WTC11 (cell line): ENCODE data around the gene PAPPA2. TPM values are rescaled to one million over a fixed set of nuclear protein-coding genes. Genes with fewer than 3 reads are reported as not detected.

Experiments used
- ATAC-seq: fragments of 200-7000 bp; cut with Tn5 transposase; 2 replicates; pipeline ENCODE4 v1.10.0; 2021; ENCODE audit warnings: mild to moderate bottlenecking, moderate library complexity
- CTCF ChIA-PET: fragments of 300-600 bp; sonication (Branson Sonifier 250); formaldehyde crosslinking; loops from one replicate; lab custom pipeline; 2021; ENCODE audit warnings: antibody characterized with exemption; lab: Charles Lee
- POLR2A ChIA-PET: fragments of 350-600 bp; sonication (Branson Sonifier 250); formaldehyde crosslinking; loops from one replicate; lab custom pipeline; 2021; ENCODE audit warnings: antibody characterized with exemption; lab: Charles Lee
- DNase-seq: peaks from one replicate; pipeline ENCODE4 v3.0.0; 2021; ENCODE audit warnings: low spot score
- H3K27ac Mint-ChIP-seq: 2 replicates; pipeline ENCODE4 v1.8.0; 2021; ENCODE audit warnings: mixed read lengths
- H3K27me3 Mint-ChIP-seq: 2 replicates; pipeline ENCODE4 v1.8.0; 2021; ENCODE audit warnings: low read depth, mild to moderate bottlenecking, moderate library complexity, mixed read lengths
- H3K36me3 Mint-ChIP-seq: 2 replicates; pipeline ENCODE4 v1.8.0; 2021; ENCODE audit warnings: mixed read lengths
- H3K4me1 Mint-ChIP-seq: 2 replicates; pipeline ENCODE4 v1.8.0; 2022; ENCODE audit warnings: mixed read lengths
- H3K4me3 Mint-ChIP-seq: 2 replicates; pipeline ENCODE4 v1.8.0; 2021; ENCODE audit warnings: mild to moderate bottlenecking, moderate library complexity, mixed read lengths
- H3K9me3 Mint-ChIP-seq: 2 replicates; pipeline ENCODE4 v1.8.0; 2021; ENCODE audit warnings: mixed read lengths
- ATF1 ChIP-seq: sonication (generic); formaldehyde crosslinking; IDR thresholded peaks from 2 replicates; pipeline ENCODE4 v1.8.1; 2023; ENCODE audit warnings: mild to moderate bottlenecking, moderate library complexity, missing genetic modification reagents
- CREM ChIP-seq: sonication (generic); formaldehyde crosslinking; IDR thresholded peaks from 2 replicates; pipeline ENCODE4 v1.8.1; 2022; ENCODE audit warnings: mild to moderate bottlenecking, missing genetic modification reagents, moderate library complexity
- ELF4 ChIP-seq: sonication (generic); formaldehyde crosslinking; IDR thresholded peaks from 2 replicates; pipeline ENCODE4 v1.8.1; 2022; ENCODE audit warnings: low read depth, mild to moderate bottlenecking, moderate library complexity, missing genetic modification reagents
- FOXK1 ChIP-seq: sonication (generic); formaldehyde crosslinking; IDR thresholded peaks from 2 replicates; pipeline ENCODE4 v1.8.0; 2022; ENCODE audit warnings: mild to moderate bottlenecking, moderate library complexity, missing genetic modification reagents
- NFE2L1 ChIP-seq: sonication (generic); formaldehyde crosslinking; IDR thresholded peaks from 2 replicates; pipeline ENCODE4 v1.8.1; 2023; ENCODE audit warnings: missing genetic modification reagents
- NFYB ChIP-seq: sonication (generic); formaldehyde crosslinking; conservative IDR thresholded peaks from 2 replicates; pipeline ENCODE4 v1.8.0; 2022; ENCODE audit warnings: low read depth, missing genetic modification reagents
- RELA ChIP-seq: sonication (generic); formaldehyde crosslinking; IDR thresholded peaks from 2 replicates; pipeline ENCODE4 v1.8.1; 2022; ENCODE audit warnings: missing genetic modification reagents, mild to moderate bottlenecking, borderline replicate concordance
- SMAD3 ChIP-seq: sonication (generic); formaldehyde crosslinking; IDR thresholded peaks from 2 replicates; pipeline ENCODE4 v1.8.0; 2022; ENCODE audit warnings: missing genetic modification reagents, mild to moderate bottlenecking, borderline replicate concordance
- ZNF138 ChIP-seq: sonication (generic); formaldehyde crosslinking; conservative IDR thresholded peaks from 2 replicates; pipeline ENCODE4 v1.8.1; 2022; ENCODE audit warnings: mild to moderate bottlenecking, moderate library complexity, missing genetic modification reagents
- ZNF423 ChIP-seq: fragments of 250-450 bp; sonication (Bioruptor Pico); IDR thresholded peaks from 2 replicates; pipeline ENCODE4 v2.1.2; 2022; ENCODE audit warnings: mild to moderate bottlenecking, moderate library complexity
- total RNA-seq: library from RNA; stranded (reverse); gene quantifications from 3 replicates; pipeline ENCODE4 v1.2.3, GENCODE V29; 2021
- TF ChIP-seq, protein P1 (sequence below): fragments of 250-450 bp; sonication (Bioruptor Pico); IDR thresholded peaks from 2 replicates; pipeline ENCODE4 v1.9.0; 2021; ENCODE audit warnings: moderate library complexity, mild to moderate bottlenecking, inconsistent platforms, borderline replicate concordance
- TF ChIP-seq, protein P2 (sequence below): sonication (generic); formaldehyde crosslinking; IDR thresholded peaks from 2 replicates; pipeline ENCODE4 v1.8.0; 2022; ENCODE audit warnings: mild to moderate bottlenecking, missing genetic modification reagents
- TF ChIP-seq, protein P3 (sequence below): sonication (generic); formaldehyde crosslinking; IDR thresholded peaks from 2 replicates; pipeline ENCODE4 v1.8.1; 2023; ENCODE audit warnings: mild to moderate bottlenecking, missing genetic modification reagents
- TF ChIP-seq, protein P4 (sequence below): sonication (generic); formaldehyde crosslinking; IDR thresholded peaks from 2 replicates; pipeline ENCODE4 v1.8.0; 2023; ENCODE audit warnings: mild to moderate bottlenecking, missing genetic modification reagents
- TF ChIP-seq, protein P5 (sequence below): fragments of 250-450 bp; sonication (Bioruptor Pico); conservative IDR thresholded peaks from 2 replicates; pipeline ENCODE4 v1.9.0; 2021; ENCODE audit warnings: mild to moderate bottlenecking
- TF ChIP-seq, protein P6 (sequence below): sonication (generic); formaldehyde crosslinking; IDR thresholded peaks from 2 replicates; pipeline ENCODE4 v1.8.0; 2022; ENCODE audit warnings: mild to moderate bottlenecking, missing genetic modification reagents
- TF ChIP-seq, protein P7 (sequence below): fragments of 250-450 bp; sonication (Bioruptor Pico); IDR thresholded peaks from 2 replicates; pipeline ENCODE4 v2.1.2; 2022; ENCODE audit warnings: mild to moderate bottlenecking, moderate library complexity
- TF ChIP-seq, protein P8 (sequence below): sonication (generic); formaldehyde crosslinking; IDR thresholded peaks from 2 replicates; pipeline ENCODE4 v1.8.0; 2023; ENCODE audit warnings: missing genetic modification reagents, mild to moderate bottlenecking, borderline replicate concordance
- TF ChIP-seq, protein P9 (sequence below): sonication (generic); formaldehyde crosslinking; IDR thresholded peaks from 2 replicates; pipeline ENCODE4 v1.8.1; 2023; ENCODE audit warnings: mild to moderate bottlenecking, missing genetic modification reagents

Gene PAPPA2
- total RNA-seq, 1 experiment from 2014 or later, result 0.74 TPM

DNA sequence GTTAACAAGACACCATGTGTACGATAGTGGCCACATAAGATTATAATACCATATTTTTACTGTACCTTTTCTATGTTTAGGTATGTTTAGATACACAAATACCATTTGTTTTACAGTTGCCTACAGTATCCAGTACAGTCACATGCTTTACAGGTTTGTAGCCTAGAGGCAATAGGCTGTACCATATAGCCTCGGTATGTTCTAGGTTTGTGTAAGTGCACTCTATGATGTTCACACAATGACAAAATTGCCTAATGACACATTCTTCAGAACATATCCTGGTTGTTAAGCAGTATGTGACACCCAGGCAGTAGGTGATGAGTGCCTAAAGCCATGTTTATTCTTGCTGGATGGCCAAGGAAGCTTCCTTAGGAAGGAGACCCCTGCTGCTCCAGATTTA lies 111.8 kb downstream of the PAPPA2 start:
- ATAC-seq (no peak), DNase-seq (no peak)
- H3K27me3 Mint-ChIP-seq, result no peaks in the 10 kb centered on the region
- no peak overlapping the region for H3K4me3 Mint-ChIP-seq
- no peak overlapping the region for H3K27ac Mint-ChIP-seq
- CTCF ChIA-PET, result no interaction called here
- H3K9me3 Mint-ChIP-seq, result no peaks in the 10 kb centered on the region
- H3K36me3 Mint-ChIP-seq, result no peaks in the 10 kb centered on the region
- TF ChIP-seq, protein P1, sequence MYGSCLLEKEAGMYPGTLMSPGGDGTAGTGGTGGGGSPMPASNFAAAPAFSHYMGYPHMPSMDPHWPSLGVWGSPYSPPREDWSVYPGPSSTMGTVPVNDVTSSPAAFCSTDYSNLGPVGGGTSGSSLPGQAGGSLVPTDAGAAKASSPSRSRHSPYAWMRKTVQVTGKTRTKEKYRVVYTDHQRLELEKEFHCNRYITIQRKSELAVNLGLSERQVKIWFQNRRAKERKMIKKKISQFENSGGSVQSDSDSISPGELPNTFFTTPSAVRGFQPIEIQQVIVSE (CRISPR knock-in tag), result no peak
- TF ChIP-seq, protein P2, sequence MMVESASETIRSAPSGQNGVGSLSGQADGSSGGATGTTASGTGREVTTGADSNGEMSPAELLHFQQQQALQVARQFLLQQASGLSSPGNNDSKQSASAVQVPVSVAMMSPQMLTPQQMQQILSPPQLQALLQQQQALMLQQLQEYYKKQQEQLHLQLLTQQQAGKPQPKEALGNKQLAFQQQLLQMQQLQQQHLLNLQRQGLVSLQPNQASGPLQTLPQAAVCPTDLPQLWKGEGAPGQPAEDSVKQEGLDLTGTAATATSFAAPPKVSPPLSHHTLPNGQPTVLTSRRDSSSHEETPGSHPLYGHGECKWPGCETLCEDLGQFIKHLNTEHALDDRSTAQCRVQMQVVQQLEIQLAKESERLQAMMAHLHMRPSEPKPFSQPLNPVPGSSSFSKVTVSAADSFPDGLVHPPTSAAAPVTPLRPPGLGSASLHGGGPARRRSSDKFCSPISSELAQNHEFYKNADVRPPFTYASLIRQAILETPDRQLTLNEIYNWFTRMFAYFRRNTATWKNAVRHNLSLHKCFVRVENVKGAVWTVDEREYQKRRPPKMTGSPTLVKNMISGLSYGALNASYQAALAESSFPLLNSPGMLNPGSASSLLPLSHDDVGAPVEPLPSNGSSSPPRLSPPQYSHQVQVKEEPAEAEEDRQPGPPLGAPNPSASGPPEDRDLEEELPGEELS (CRISPR knock-in tag), result no peak
- TF ChIP-seq, protein P3, sequence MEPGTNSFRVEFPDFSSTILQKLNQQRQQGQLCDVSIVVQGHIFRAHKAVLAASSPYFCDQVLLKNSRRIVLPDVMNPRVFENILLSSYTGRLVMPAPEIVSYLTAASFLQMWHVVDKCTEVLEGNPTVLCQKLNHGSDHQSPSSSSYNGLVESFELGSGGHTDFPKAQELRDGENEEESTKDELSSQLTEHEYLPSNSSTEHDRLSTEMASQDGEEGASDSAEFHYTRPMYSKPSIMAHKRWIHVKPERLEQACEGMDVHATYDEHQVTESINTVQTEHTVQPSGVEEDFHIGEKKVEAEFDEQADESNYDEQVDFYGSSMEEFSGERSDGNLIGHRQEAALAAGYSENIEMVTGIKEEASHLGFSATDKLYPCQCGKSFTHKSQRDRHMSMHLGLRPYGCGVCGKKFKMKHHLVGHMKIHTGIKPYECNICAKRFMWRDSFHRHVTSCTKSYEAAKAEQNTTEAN (CRISPR knock-in tag), result no peak
- TF ChIP-seq, protein P4, sequence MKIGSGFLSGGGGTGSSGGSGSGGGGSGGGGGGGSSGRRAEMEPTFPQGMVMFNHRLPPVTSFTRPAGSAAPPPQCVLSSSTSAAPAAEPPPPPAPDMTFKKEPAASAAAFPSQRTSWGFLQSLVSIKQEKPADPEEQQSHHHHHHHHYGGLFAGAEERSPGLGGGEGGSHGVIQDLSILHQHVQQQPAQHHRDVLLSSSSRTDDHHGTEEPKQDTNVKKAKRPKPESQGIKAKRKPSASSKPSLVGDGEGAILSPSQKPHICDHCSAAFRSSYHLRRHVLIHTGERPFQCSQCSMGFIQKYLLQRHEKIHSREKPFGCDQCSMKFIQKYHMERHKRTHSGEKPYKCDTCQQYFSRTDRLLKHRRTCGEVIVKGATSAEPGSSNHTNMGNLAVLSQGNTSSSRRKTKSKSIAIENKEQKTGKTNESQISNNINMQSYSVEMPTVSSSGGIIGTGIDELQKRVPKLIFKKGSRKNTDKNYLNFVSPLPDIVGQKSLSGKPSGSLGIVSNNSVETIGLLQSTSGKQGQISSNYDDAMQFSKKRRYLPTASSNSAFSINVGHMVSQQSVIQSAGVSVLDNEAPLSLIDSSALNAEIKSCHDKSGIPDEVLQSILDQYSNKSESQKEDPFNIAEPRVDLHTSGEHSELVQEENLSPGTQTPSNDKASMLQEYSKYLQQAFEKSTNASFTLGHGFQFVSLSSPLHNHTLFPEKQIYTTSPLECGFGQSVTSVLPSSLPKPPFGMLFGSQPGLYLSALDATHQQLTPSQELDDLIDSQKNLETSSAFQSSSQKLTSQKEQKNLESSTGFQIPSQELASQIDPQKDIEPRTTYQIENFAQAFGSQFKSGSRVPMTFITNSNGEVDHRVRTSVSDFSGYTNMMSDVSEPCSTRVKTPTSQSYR (CRISPR knock-in tag), result no peak
- TF ChIP-seq, protein P5, sequence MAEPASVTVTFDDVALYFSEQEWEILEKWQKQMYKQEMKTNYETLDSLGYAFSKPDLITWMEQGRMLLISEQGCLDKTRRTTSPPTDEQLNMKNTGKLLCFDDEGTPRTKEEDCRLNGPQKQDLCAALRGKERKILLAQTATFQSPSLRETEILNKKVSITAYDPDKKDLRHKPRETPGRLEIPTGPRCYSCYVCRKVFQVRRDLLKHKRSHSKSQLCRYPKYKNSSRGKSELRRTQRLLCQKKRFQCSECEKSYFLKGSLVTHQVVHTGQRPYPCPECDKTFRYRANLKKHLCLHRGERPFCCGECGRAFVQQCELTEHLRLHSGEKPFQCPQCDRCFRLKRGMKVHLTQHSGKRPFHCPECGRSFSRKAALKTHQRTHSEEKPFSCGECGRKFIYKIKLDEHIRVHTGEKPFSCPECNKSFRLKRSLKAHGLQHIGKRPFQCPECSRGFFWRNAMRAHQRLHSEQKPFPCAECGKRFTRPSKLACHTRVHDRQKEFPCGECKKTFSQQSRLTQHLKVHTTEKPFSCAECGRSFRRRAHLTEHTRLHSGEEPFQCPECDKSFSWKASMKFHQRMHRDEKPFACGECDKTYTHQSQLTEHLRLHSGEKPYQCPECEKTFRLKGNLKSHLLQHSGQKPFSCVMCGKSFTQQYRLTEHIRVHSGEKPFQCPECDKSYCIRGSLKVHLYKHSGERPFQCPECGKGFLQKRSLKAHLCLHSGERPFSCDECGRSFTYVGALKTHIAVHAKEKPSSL, result no peak
- no peak for TF ChIP-seq NFE2L1 (CRISPR knock-in tag)
- no peak for TF ChIP-seq ELF4 (CRISPR knock-in tag)
- TF ChIP-seq ZNF423 (CRISPR knock-in tag), result no peak
- TF ChIP-seq, protein P6, sequence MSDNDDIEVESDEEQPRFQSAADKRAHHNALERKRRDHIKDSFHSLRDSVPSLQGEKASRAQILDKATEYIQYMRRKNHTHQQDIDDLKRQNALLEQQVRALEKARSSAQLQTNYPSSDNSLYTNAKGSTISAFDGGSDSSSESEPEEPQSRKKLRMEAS (CRISPR knock-in tag), result no peak
- TF ChIP-seq, protein P7, sequence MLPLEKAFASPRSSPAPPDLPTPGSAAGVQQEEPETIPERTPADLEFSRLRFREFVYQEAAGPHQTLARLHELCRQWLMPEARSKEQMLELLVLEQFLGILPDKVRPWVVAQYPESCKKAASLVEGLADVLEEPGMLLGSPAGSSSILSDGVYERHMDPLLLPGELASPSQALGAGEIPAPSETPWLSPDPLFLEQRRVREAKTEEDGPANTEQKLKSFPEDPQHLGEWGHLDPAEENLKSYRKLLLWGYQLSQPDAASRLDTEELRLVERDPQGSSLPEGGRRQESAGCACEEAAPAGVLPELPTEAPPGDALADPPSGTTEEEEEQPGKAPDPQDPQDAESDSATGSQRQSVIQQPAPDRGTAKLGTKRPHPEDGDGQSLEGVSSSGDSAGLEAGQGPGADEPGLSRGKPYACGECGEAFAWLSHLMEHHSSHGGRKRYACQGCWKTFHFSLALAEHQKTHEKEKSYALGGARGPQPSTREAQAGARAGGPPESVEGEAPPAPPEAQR (CRISPR knock-in tag), result no peak
- TF ChIP-seq ZNF138 (CRISPR knock-in tag), result no peak
- TF ChIP-seq FOXK1 (CRISPR knock-in tag), result no peak
- TF ChIP-seq SMAD3 (CRISPR knock-in tag), result no peak
- TF ChIP-seq CREM (CRISPR knock-in tag), result no peak
- no peak for TF ChIP-seq ATF1 (CRISPR knock-in tag)
- TF ChIP-seq RELA (CRISPR knock-in tag), result no peak
- no peak for TF ChIP-seq NFYB (CRISPR knock-in tag)
- TF ChIP-seq, protein P8, sequence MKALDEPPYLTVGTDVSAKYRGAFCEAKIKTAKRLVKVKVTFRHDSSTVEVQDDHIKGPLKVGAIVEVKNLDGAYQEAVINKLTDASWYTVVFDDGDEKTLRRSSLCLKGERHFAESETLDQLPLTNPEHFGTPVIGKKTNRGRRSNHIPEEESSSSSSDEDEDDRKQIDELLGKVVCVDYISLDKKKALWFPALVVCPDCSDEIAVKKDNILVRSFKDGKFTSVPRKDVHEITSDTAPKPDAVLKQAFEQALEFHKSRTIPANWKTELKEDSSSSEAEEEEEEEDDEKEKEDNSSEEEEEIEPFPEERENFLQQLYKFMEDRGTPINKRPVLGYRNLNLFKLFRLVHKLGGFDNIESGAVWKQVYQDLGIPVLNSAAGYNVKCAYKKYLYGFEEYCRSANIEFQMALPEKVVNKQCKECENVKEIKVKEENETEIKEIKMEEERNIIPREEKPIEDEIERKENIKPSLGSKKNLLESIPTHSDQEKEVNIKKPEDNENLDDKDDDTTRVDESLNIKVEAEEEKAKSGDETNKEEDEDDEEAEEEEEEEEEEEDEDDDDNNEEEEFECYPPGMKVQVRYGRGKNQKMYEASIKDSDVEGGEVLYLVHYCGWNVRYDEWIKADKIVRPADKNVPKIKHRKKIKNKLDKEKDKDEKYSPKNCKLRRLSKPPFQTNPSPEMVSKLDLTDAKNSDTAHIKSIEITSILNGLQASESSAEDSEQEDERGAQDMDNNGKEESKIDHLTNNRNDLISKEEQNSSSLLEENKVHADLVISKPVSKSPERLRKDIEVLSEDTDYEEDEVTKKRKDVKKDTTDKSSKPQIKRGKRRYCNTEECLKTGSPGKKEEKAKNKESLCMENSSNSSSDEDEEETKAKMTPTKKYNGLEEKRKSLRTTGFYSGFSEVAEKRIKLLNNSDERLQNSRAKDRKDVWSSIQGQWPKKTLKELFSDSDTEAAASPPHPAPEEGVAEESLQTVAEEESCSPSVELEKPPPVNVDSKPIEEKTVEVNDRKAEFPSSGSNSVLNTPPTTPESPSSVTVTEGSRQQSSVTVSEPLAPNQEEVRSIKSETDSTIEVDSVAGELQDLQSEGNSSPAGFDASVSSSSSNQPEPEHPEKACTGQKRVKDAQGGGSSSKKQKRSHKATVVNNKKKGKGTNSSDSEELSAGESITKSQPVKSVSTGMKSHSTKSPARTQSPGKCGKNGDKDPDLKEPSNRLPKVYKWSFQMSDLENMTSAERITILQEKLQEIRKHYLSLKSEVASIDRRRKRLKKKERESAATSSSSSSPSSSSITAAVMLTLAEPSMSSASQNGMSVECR (CRISPR knock-in tag), result no peak
- TF ChIP-seq, protein P9, sequence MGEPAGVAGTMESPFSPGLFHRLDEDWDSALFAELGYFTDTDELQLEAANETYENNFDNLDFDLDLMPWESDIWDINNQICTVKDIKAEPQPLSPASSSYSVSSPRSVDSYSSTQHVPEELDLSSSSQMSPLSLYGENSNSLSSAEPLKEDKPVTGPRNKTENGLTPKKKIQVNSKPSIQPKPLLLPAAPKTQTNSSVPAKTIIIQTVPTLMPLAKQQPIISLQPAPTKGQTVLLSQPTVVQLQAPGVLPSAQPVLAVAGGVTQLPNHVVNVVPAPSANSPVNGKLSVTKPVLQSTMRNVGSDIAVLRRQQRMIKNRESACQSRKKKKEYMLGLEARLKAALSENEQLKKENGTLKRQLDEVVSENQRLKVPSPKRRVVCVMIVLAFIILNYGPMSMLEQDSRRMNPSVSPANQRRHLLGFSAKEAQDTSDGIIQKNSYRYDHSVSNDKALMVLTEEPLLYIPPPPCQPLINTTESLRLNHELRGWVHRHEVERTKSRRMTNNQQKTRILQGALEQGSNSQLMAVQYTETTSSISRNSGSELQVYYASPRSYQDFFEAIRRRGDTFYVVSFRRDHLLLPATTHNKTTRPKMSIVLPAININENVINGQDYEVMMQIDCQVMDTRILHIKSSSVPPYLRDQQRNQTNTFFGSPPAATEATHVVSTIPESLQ (CRISPR knock-in tag), result no peak
- POLR2A ChIA-PET, result no interaction called here
- no peaks in the 10 kb centered on the region for H3K4me1 Mint-ChIP-seq
